PC-3 (cell line): ENCODE data around the gene ZP1. TPM values are rescaled to one million over a fixed set of nuclear protein-coding genes. Genes with fewer than 3 reads are reported as not detected.
A peak's percentile ranks its signal among the peaks of the same experiment; 100 is the strongest.

ENCODE experiments used
- ATAC-seq: fragments of 200-7000 bp; cut with Tn5 transposase; 2 replicates; pipeline ENCODE4 v1.9.1; 2020; ENCODE audit warnings: mild to moderate bottlenecking, moderate library complexity
- BruUV-seq: library from RNA; stranded (reverse); fragments of 400-500 nt; replicated peaks from 2 replicates; lab custom pipeline; 2021; lab: Mats Ljungman, UMichigan
- CTCF ChIA-PET: fragments of 300-600 bp; sonication (Branson Sonifier 250); formaldehyde crosslinking; loops from one replicate; lab custom pipeline; 2022; ENCODE audit warnings: antibody characterized with exemption; lab: Charles Lee
- POLR2A ChIA-PET: fragments of 300-600 bp; sonication (Branson Sonifier 250); formaldehyde crosslinking; loops from one replicate; lab custom pipeline; 2022; ENCODE audit warnings: antibody characterized with exemption; ENCODE audit not compliant: unreplicated experiment; lab: Charles Lee
- DNase-seq: peaks from one replicate; pipeline ENCODE4 v3.0.0-alpha.2; 2015
- H2AFZ ChIP-seq: fragments of 300-600 bp; sonication (generic); 2 replicates; pipeline ENCODE4 v1.6.0; 2016; ENCODE audit warnings: antibody characterized with exemption, low read length
- H3F3A ChIP-seq: fragments of 300-600 bp; sonication (generic); one replicate; pipeline ENCODE4 v1.6.0; 2017; ENCODE audit warnings: antibody characterized with exemption, low read length, control low read depth, mild to moderate bottlenecking; ENCODE audit not compliant: unreplicated experiment
- H3K27ac ChIP-seq: fragments of 300-600 bp; sonication (generic); 2 replicates; pipeline ENCODE4 v1.5.1; 2016; ENCODE audit warnings: mild to moderate bottlenecking, low read length
- H3K27me3 ChIP-seq: fragments of 300-600 bp; sonication (generic); 2 replicates; pipeline ENCODE4 v1.6.1; 2016; ENCODE audit warnings: low read length, mixed read lengths
- H3K36me3 ChIP-seq: fragments of 300-600 bp; sonication (generic); 2 replicates; pipeline ENCODE4 v1.6.1; 2016; ENCODE audit warnings: low read depth, mixed run types, low read length, mixed read lengths
- H3K4me1 ChIP-seq: fragments of 300-600 bp; sonication (generic); 2 replicates; pipeline ENCODE4 v1.5.1; 2016; ENCODE audit warnings: low read length; ENCODE audit not compliant: insufficient read depth
- H3K4me2 ChIP-seq: fragments of 300-600 bp; sonication (generic); 2 replicates; pipeline ENCODE4 v1.6.0; 2016; ENCODE audit warnings: low read length
- H3K4me3 ChIP-seq: fragments of 300-600 bp; sonication (generic); 2 replicates; pipeline ENCODE4 v1.5.1; 2016; ENCODE audit warnings: mild to moderate bottlenecking, low read length, mixed read lengths
- H3K79me2 ChIP-seq: fragments of 300-600 bp; sonication (generic); 2 replicates; pipeline ENCODE4 v1.6.1; 2017; ENCODE audit warnings: low read length, mixed read lengths
- H3K9ac ChIP-seq: fragments of 300-600 bp; sonication (generic); 2 replicates; pipeline ENCODE4 v1.6.0; 2016; ENCODE audit warnings: mild to moderate bottlenecking, low read length
- H3K9me2 ChIP-seq: fragments of 300-600 bp; sonication (generic); replicated peaks from 2 replicates; pipeline ENCODE4 v1.6.1; 2016; ENCODE audit warnings: mixed run types, low read length, mixed read lengths
- H3K9me3 ChIP-seq: fragments of 300-600 bp; sonication (generic); 2 replicates; pipeline ENCODE4 v1.6.1; 2016; ENCODE audit warnings: low read length, mixed read lengths
- H4K20me1 ChIP-seq: fragments of 300-600 bp; sonication (generic); 2 replicates; pipeline ENCODE4 v1.6.1; 2016; ENCODE audit warnings: low read length, mixed read lengths
- EZH2 ChIP-seq: fragments of 300-600 bp; sonication (generic); IDR thresholded peaks from one replicate; pipeline ENCODE4 v1.6.1; 2017; ENCODE audit warnings: antibody characterized with exemption, mild to moderate bottlenecking, low read length; ENCODE audit not compliant: unreplicated experiment
- EZH2phosphoT487 ChIP-seq: fragments of 300-600 bp; sonication (generic); IDR thresholded peaks from 2 replicates; pipeline ENCODE4 v1.6.1; 2018; ENCODE audit warnings: mild to moderate bottlenecking, antibody characterized with exemption, low read length, borderline replicate concordance
- intact Hi-C: fragments of 100-400 bp; cut with micrococcal nuclease; formaldehyde crosslinking; loops from 2 replicates; pipeline ENCODE4 v1.9.0; 2023
- total RNA-seq: library from RNA; depleted of rRNA; stranded (reverse); fragments of >200 nt; gene quantifications from 2 replicates; pipeline ENCODE4 v1.2.3, GENCODE V29; 2014
- TF ChIP-seq, protein P1 (sequence below): fragments of 300-600 bp; sonication (generic); conservative IDR thresholded peaks from 2 replicates; pipeline ENCODE4 v1.5.1; 2017; ENCODE audit warnings: antibody characterized with exemption, low read depth, mild to moderate bottlenecking, low read length

Gene ZP1
- total RNA-seq, 1 experiment from 2014 or later = not detected

DNA sequence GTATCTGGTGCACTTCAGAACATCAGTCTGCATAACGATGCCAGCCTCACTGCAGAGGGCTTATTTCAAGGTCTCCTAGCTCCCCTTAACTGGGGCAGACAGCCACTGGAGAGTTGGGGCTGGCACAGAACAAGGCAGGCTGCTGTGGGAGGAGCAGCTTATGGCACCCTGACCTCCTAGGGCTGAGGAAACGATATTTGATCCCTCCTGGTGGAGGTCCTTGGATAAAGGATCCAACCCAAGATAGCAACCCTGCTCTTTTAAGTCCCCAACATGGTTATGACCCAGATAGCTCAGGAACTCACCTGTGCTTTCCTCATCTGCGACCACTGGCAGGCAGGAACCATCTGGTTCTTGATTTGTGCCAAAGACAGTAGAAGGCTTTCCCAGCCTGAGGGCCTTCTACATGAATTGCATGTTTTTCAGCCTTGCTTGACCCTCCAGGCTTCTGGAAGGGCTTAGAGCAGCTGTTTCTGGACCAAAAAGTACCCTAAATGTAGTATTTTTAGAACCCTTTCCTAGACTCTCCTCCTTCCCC, 49.4 kb downstream of the ZP1 start:
- ATAC-seq (no peak), DNase-seq (no peak)
- Histone ChIP-seq H3K9ac (no peak overlapping the region), H3K4me2 (peak overlapping the region; percentile 93; the same call in 1 of the 2 replicates), H3K4me3 (no peak overlapping the region), H2AFZ (no peak overlapping the region), H3K9me3 (no peaks in the 10 kb centered on the region), H3K4me1 (peaks cover 36% of the 10 kb centered on the region), H3F3A (peaks cover 7% of the 10 kb centered on the region), H3K27ac (no peak overlapping the region), H3K9me2 (no peaks in the 10 kb centered on the region), H3K27me3 (no peaks in the 10 kb centered on the region), H4K20me1 (peaks cover 7% of the 10 kb centered on the region), H3K36me3 (peaks cover 27% of the 10 kb centered on the region; the same call in 1 of the 2 replicates), H3K79me2 (peaks cover 61% of the 10 kb centered on the region)
- ChIA-PET CTCF (no interaction called here), POLR2A (no interaction called here)
- BruUV-seq = no TSS peak
- TF ChIP-seq EZH2phosphoT487 = no peak
- intact Hi-C loops = loop anchor here (5.0 kb wide), 1 partner anchor 271 kb away; no protein-coding TSS in a partner anchor

DNA sequence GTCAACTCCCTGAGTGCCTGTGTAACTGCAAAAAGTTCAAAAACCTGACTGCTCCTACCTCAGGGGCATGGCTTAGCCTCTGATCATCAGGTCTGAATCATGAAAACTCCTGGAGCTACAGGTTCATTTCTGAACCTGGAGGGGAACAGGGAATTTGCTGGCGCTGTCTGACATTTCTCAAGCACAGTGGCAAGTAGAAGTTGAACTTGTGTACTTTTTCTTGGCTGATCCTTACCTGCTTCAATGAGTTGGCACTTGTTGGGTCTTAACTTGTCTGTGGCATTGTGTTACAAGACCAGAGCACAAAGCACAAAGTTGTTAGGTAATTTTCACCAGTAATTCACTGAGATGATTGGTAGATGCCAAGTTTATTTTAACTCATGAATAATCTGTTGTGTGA, 49.9 kb downstream of the ZP1 start:
- no peaks in the 10 kb centered on the region for H3K9me2 ChIP-seq
- no peaks in the 10 kb centered on the region for H3K27me3 ChIP-seq
- DNase-seq = no peak
- H4K20me1 ChIP-seq = peaks cover 7% of the 10 kb centered on the region
- intact Hi-C loops = loop anchor here (5.0 kb wide), 1 partner anchor 270 kb away; no protein-coding TSS in a partner anchor
- no peak overlapping the region for H3K4me3 ChIP-seq
- peaks cover 27% of the 10 kb centered on the region; the same call in 1 of the 2 replicates for H3K36me3 ChIP-seq
- H3F3A ChIP-seq = peaks cover 7% of the 10 kb centered on the region
- H3K27ac ChIP-seq = no peak overlapping the region
- ChIA-PET POLR2A (no interaction called here), CTCF (no interaction called here)
- H3K9ac ChIP-seq = no peak overlapping the region
- H3K9me3 ChIP-seq = no peaks in the 10 kb centered on the region
- no peak overlapping the region for H3K4me2 ChIP-seq
- no peak for ATAC-seq
- H2AFZ ChIP-seq = no peak overlapping the region
- no TSS peak for BruUV-seq
- H3K79me2 ChIP-seq = peaks cover 61% of the 10 kb centered on the region
- TF ChIP-seq, protein P1, sequence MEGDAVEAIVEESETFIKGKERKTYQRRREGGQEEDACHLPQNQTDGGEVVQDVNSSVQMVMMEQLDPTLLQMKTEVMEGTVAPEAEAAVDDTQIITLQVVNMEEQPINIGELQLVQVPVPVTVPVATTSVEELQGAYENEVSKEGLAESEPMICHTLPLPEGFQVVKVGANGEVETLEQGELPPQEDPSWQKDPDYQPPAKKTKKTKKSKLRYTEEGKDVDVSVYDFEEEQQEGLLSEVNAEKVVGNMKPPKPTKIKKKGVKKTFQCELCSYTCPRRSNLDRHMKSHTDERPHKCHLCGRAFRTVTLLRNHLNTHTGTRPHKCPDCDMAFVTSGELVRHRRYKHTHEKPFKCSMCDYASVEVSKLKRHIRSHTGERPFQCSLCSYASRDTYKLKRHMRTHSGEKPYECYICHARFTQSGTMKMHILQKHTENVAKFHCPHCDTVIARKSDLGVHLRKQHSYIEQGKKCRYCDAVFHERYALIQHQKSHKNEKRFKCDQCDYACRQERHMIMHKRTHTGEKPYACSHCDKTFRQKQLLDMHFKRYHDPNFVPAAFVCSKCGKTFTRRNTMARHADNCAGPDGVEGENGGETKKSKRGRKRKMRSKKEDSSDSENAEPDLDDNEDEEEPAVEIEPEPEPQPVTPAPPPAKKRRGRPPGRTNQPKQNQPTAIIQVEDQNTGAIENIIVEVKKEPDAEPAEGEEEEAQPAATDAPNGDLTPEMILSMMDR = no peak
- TF ChIP-seq EZH2phosphoT487 (no peak), EZH2 (no peak)
- H3K4me1 ChIP-seq = peaks cover 36% of the 10 kb centered on the region

DNA sequence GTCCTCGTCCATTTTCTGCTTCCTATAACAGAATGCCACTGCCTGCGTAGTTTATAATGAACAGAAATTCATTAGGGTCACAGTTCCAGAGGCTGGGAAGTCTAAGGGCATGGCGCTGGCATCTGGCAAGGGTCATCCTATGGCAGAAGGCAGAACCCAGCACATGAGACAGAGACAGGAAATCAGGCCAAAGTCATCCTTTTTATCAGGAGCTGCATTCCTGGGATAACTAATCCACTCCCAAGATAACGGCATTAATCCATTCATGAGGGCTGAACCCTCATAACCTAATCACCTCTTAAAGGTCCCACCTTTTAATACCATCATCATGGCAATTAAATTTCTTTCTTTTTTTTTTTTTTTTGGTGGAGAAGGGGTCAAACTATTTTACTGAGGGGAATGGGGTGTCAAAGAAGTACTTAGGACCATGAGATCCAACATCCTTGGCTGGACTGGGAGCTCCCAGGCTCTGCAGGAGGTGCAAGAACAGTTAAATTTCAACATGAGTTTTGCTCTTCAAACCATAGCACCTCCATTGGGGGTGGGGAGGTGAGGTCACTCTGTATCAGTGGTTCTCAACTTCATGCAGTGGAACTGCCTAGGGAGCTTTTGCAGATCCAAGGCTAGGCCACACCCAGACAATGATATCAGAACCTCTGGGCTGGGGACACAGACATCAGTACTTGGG, 51.1 kb downstream of the ZP1 start:
- Histone ChIP-seq H3K79me2 (peaks cover 61% of the 10 kb centered on the region), H3K4me3 (no peak overlapping the region), H3K9me3 (no peaks in the 10 kb centered on the region), H4K20me1 (peaks cover 7% of the 10 kb centered on the region), H3K36me3 (peaks cover 27% of the 10 kb centered on the region; the same call in 1 of the 2 replicates), H3K9me2 (no peaks in the 10 kb centered on the region), H3F3A (peaks cover 7% of the 10 kb centered on the region), H3K27ac (no peak overlapping the region), H3K4me2 (peak overlapping the region; percentile 10; the same call in 1 of the 2 replicates), H3K9ac (no peak overlapping the region), H2AFZ (no peak overlapping the region), H3K27me3 (no peaks in the 10 kb centered on the region), H3K4me1 (peaks cover 32% of the 10 kb centered on the region)
- ChIA-PET CTCF (interaction anchor here (0.9 kb wide), 1 partner anchor 19 kb away, joined by 4 read pairs; no protein-coding TSS in a partner anchor), POLR2A (no interaction called here)
- no peak for TF ChIP-seq EZH2
- no peak for TF ChIP-seq EZH2phosphoT487
- DNase-seq (no peak), ATAC-seq (no peak)
- intact Hi-C loops = loop anchor here (5.0 kb wide), 1 partner anchor 269 kb away; no protein-coding TSS in a partner anchor
- BruUV-seq = no TSS peak
